Measurements from ENCODE around the gene PRKN.

PRKN gene

GRCh38 chr6:161674930-161675682, 1052.5 kb downstream of the PRKN start:
- DNase-seq, result no peak

- DNase-seq, result no peak
These were observed 1054.5 kb downstream of the PRKN start for GRCh38 chr6:161673026-161673425.

GRCh38 chr6:161671117-161671516, 1056.4 kb downstream of the PRKN start:
- no peak for DNase-seq

GRCh38 chr6:161668665-161669064, 1058.9 kb downstream of the PRKN start:
- DNase-seq, result no peak

GRCh38 chr6:161667957-161668356, 1059.6 kb downstream of the PRKN start:
- DNase-seq, result no peak

GRCh38 chr6:161663682-161664081, 1063.9 kb downstream of the PRKN start:
- no peak for DNase-seq

- DNase-seq, result no peak
These were observed 1066.6 kb downstream of the PRKN start for GRCh38 chr6:161660666-161661571.

- no peak for DNase-seq
These were observed 1069.4 kb downstream of the PRKN start for GRCh38 chr6:161658211-161658610.

GRCh38 chr6:161654209-161654608, 1073.4 kb downstream of the PRKN start:
- DNase-seq, result no peak

- no peak for DNase-seq
These were observed 1075.6 kb downstream of the PRKN start for GRCh38 chr6:161651949-161652348.

GRCh38 chr6:161649841-161650240, 1077.7 kb downstream of the PRKN start:
- no peak for DNase-seq

GRCh38 chr6:161649068-161649467, 1078.5 kb downstream of the PRKN start:
- DNase-seq, result no peak

GRCh38 chr6:161647234-161647633, 1080.3 kb downstream of the PRKN start:
- no peak for DNase-seq

- no peak for DNase-seq
These were observed 1083.0 kb downstream of the PRKN start for GRCh38 chr6:161644521-161644920.

- DNase-seq, result no peak
These were observed 1086.4 kb downstream of the PRKN start for GRCh38 chr6:161641175-161641574.

GRCh38 chr6:161639772-161640171, 1087.8 kb downstream of the PRKN start:
- no peak for DNase-seq

GRCh38 chr6:161637658-161638057, 1089.9 kb downstream of the PRKN start:
- DNase-seq, result no peak

GRCh38 chr6:161636882-161637430, 1090.6 kb downstream of the PRKN start:
- DNase-seq, result no peak

- DNase-seq, result no peak
These were observed 1091.6 kb downstream of the PRKN start for GRCh38 chr6:161635975-161636374.

- DNase-seq, result no peak
These were observed 1092.7 kb downstream of the PRKN start for GRCh38 chr6:161634916-161635315.

- DNase-seq, result no peak
These were observed 1095.8 kb downstream of the PRKN start for GRCh38 chr6:161631676-161632194.

- DNase-seq, result no peak
These were observed 1096.9 kb downstream of the PRKN start for GRCh38 chr6:161630674-161631073.

- no peak for DNase-seq
These were observed 1101.4 kb downstream of the PRKN start for GRCh38 chr6:161626132-161626676.

All from activated gamma-delta T cell treated with Interleukin-2 at 50 U/mL for 16 hours (primary cell).